Cardiac fibroblast (primary cell): ENCODE data around the gene NRG3.

ENCODE experiments used
- DNase-seq, 2 donors: peaks; one replicate each; pipeline versions ENCODE4 v3.0.0 to v3.0.0-alpha.2; 2010; ENCODE audit warnings: low read depth in 2 of 2
- H3K4me3 ChIP-seq, 2 donors: replicated peaks in 1 of 2; 1 replicate in 1 of 2; 2 replicates in 1 of 2; pipeline ENCODE4 v1.5.1; 2011; ENCODE audit warnings: low read depth in 2 of 2, low read length in 2 of 2, mild to moderate bottlenecking in 2 of 2, moderate library complexity in 1 of 2
- CTCF ChIP-seq: IDR thresholded peaks from one replicate; pipeline ENCODE4 v1.5.1; 2011; ENCODE audit warnings: low read depth, mild to moderate bottlenecking, low read length, inconsistent platforms

NRG3 gene

GRCh38 chr10:82464966-82465365, 590.0 kb downstream of the NRG3 start:
- no peak overlapping the region for H3K4me3 ChIP-seq
- no peak for TF ChIP-seq CTCF
- DNase-seq = no peak

- no peak overlapping the region for H3K4me3 ChIP-seq
- TF ChIP-seq CTCF = no peak
- no peak for DNase-seq
Measured at GRCh38 chr10:82468453-82468852, 593.5 kb downstream of the NRG3 start.

- TF ChIP-seq CTCF = no peak
- DNase-seq = no peak
Measured at GRCh38 chr10:82472406-82473335, 597.7 kb downstream of the NRG3 start.

GRCh38 chr10:82477776-82478175, 602.8 kb downstream of the NRG3 start:
- no peak for TF ChIP-seq CTCF
- DNase-seq = no peak
- H3K4me3 ChIP-seq = no peak overlapping the region

More at GRCh38 chr10:82472406-82473335, 597.7 kb downstream of the NRG3 start:
- no peak overlapping the region for H3K4me3 ChIP-seq

GRCh38 chr10:82492647-82493046, 617.7 kb downstream of the NRG3 start:
- H3K4me3 ChIP-seq = no peak overlapping the region
- no peak for TF ChIP-seq CTCF
- no peak for DNase-seq

GRCh38 chr10:82496114-82496513, 621.1 kb downstream of the NRG3 start:
- no peak for DNase-seq
- no peak overlapping the region for H3K4me3 ChIP-seq
- no peak for TF ChIP-seq CTCF

GRCh38 chr10:82497439-82497838, 622.4 kb downstream of the NRG3 start:
- peak in 1 of 2 donors; percentile 68 for DNase-seq
- no peak overlapping the region for H3K4me3 ChIP-seq
- TF ChIP-seq CTCF = no peak
